Sigmoid colon (tissue), 7 donors: ENCODE results near the gene HMG20A. TPM values are rescaled to one million over a fixed set of nuclear protein-coding genes. Genes with fewer than 3 reads are reported as not detected.
A peak's percentile ranks its signal among the peaks of the same experiment; 100 is the strongest.

Experiments used
- DNase-seq: peaks from one replicate; pipeline ENCODE4 v3.0.0-alpha.2; 2019
- H3K27ac ChIP-seq, 4 donors: fragments of 200-600 bp; sonication (generic); one replicate each; pipeline ENCODE4 v1.5.1; 2016 to 2019; ENCODE audit warnings: mild to moderate bottlenecking in 1 of 4
- H3K27me3 ChIP-seq, 3 donors: fragments of 200-600 bp; sonication (generic); one replicate each; pipeline ENCODE4 v1.5.1; 2019; ENCODE audit warnings: mild to moderate bottlenecking in 1 of 3
- H3K36me3 ChIP-seq, 4 donors: fragments of 200-600 bp; sonication (generic); one replicate each; pipeline ENCODE4 v1.5.1; 2016 to 2019
- H3K4me1 ChIP-seq, 4 donors: fragments of 200-600 bp; sonication (generic); one replicate each; pipeline ENCODE4 v1.5.1; 2017 to 2019
- H3K4me3 ChIP-seq, 4 donors: fragments of 200-600 bp; sonication (generic); one replicate each; pipeline ENCODE4 v1.5.1; 2017 to 2019; ENCODE audit warnings: mild to moderate bottlenecking in 2 of 4, moderate library complexity in 1 of 4
- H3K9me3 ChIP-seq, 4 donors: fragments of 200-600 bp in 3 of 4; sonication (generic) in 3 of 4; one replicate each; pipeline versions ENCODE4 v1.5.1 to v1.6.1; 2013 to 2019
- CTCF ChIP-seq, 4 experiments: fragments of 450-650 bp in 3 of 4; fragments of 200-600 bp in 1 of 4; IDR thresholded peaks; one replicate each; pipeline ENCODE4 v1.5.1; 2016 to 2019; ENCODE audit warnings: antibody characterized with exemption in 4 of 4, mild to moderate bottlenecking in 3 of 4, moderate library complexity in 2 of 4
- EP300 ChIP-seq, 4 donors: sonication (generic); formaldehyde crosslinking; IDR thresholded peaks; one replicate each; pipeline ENCODE4 v1.6.1; 2017; ENCODE audit warnings: antibody characterized with exemption in 4 of 4
- POLR2A ChIP-seq, 2 donors: fragments of 450-650 bp; IDR thresholded peaks; one replicate each; pipeline ENCODE4 v1.6.1; 2016; ENCODE audit warnings: antibody characterized with exemption in 2 of 2, mild to moderate bottlenecking in 2 of 2, moderate library complexity in 2 of 2
- POLR2AphosphoS5 ChIP-seq, 4 donors: sonication (generic); formaldehyde crosslinking; IDR thresholded peaks; one replicate each; pipeline ENCODE4 v1.6.1; 2017; ENCODE audit warnings: antibody characterized with exemption in 4 of 4
- WGBS, 2 donors: extraction: QIAGEN DNeasy Blood & Tissue Kit; methylation state at CpG; one replicate each; pipeline ENCODE4 v1.1.7; 2013; 5-methylcytosine and 5-hydroxymethylcytosine counted together
- intact Hi-C: fragments of 100-400 bp; cut with DNase I; formaldehyde crosslinking; loops from one replicate; pipeline ENCODE4 v1.15.1; 2023
- polyA plus RNA-seq, 3 donors: library from polyadenylated mRNA; stranded (reverse); fragments of 200-250 nt; gene quantifications; one replicate each; pipeline ENCODE4 v1.2.3, GENCODE V29; 2013
- total RNA-seq, 4 donors: library from RNA; depleted of rRNA; stranded (reverse); fragments of >200 nt; gene quantifications; one replicate each; pipeline ENCODE4 v1.1.0, GENCODE V29; 2016
- donor health status: healthy with polysubstance abuse.
- donor health status: Bipolar disorder and iron deficiency.
- donor health status: healthy.

HMG20A gene
- total and polyA plus RNA-seq, 7 donors, result 7.8 to 29.0 (median 22.5) TPM

- DNase-seq, result peak; percentile 47
- TF ChIP-seq POLR2A (IDR thresholded peaks at IDR 0.05) (no peak), CTCF (IDR thresholded peaks at IDR 0.05) (no peak), EP300 (IDR thresholded peaks at IDR 0.05) (no peak), POLR2AphosphoS5 (IDR thresholded peaks at IDR 0.05) (no peak)
- intact Hi-C loops, result no loop called here
- H3K36me3 ChIP-seq, result no peaks in the 10 kb centered on the region
- no peak overlapping the region for H3K27ac ChIP-seq
- H3K9me3 ChIP-seq, result no peaks in the 10 kb centered on the region
- peaks cover 0 to 7% (median under 1%) of the 10 kb centered on the region in 4 donors for H3K4me1 ChIP-seq
- 71 to 72% methylated on average over 7 of the region's 7 CpGs for WGBS, 2 donors
- H3K27me3 ChIP-seq, result no peaks in the 10 kb centered on the region
- H3K4me3 ChIP-seq, result no peak overlapping the region
Observed at GRCh38 chr15:77532846-77533245, 112.2 kb downstream of the HMG20A start.

GRCh38 chr15:77533578-77534430, 113.1 kb downstream of the HMG20A start:
- Histone ChIP-seq H3K36me3 (no peaks in the 10 kb centered on the region), H3K27ac (no peak overlapping the region), H3K27me3 (no peaks in the 10 kb centered on the region), H3K9me3 (no peaks in the 10 kb centered on the region), H3K4me3 (no peak overlapping the region), H3K4me1 (peaks cover 0 to 8% (median 0%) of the 10 kb centered on the region in 4 donors)
- TF ChIP-seq CTCF (IDR thresholded peaks at IDR 0.05), result no peak
- no peak for TF ChIP-seq POLR2AphosphoS5 (IDR thresholded peaks at IDR 0.05)
- no peak for TF ChIP-seq EP300 (IDR thresholded peaks at IDR 0.05)
- no peak for TF ChIP-seq POLR2A (IDR thresholded peaks at IDR 0.05)
- intact Hi-C loops, result no loop called here
- peak; percentile 52 for DNase-seq
- WGBS, 2 donors, result 60 to 70% methylated on average over 13 of the region's 13 CpGs

Other genes with a start within 250 kb of the HMG20A start
- gene PEAK1, start 784 bp upstream of the HMG20A start, total RNA-seq, result 10 to 100 TPM; 29.3 to 59.8 (median 33.3) TPM
- 10 to 100 TPM in 1 of 3 donors, 1 to 10 TPM in 2; 3.5 to 11.8 (median 3.6) TPM for gene PEAK1, start 784 bp upstream of the HMG20A start, polyA plus RNA-seq
- 1 to 10 TPM in 1 of 4 donors, under 1 TPM in 3; 0.16 to 3.9 (median 0.70) TPM for gene LINGO1, start 212.0 kb downstream of the HMG20A start, total RNA-seq
- gene LINGO1, start 212.0 kb downstream of the HMG20A start, polyA plus RNA-seq, result 1 to 10 TPM in 1 of 3 donors, under 1 TPM in 2; under 0.01 to 1.7 (median 0.23) TPM